Measurements from ENCODE around the gene DBN1. TPM values are rescaled to one million over a fixed set of nuclear protein-coding genes. Genes with fewer than 3 reads are reported as not detected.

The DBN1 gene
- total and polyA plus RNA-seq, 9 of the 15 experiments (the other 6 are each of a cell fraction or from before 2014, with no cell fraction given): 0.25 to 87.2 (median 27.9) TPM

- Histone ChIP-seq H3K9me1 (ENCODE audit: control insufficient read depth, insufficient read depth, low read length) (no peaks in the 10 kb centered on the region), H3K27ac (ENCODE audit: extremely low read depth, low read depth, low read length) (no peak overlapping the region), H3K79me2 (ENCODE audit: control insufficient read depth, insufficient read depth, low read length) (peaks cover 15% of the 10 kb centered on the region; the same call in 2 of the 3 replicates), H4K20me1 (replicated peaks; ENCODE audit: control insufficient read depth, insufficient read depth, low read length) (no peaks in the 10 kb centered on the region), H3K36me3 (ENCODE audit: control insufficient read depth, insufficient read depth, low read length) (peaks cover 24% of the 10 kb centered on the region), H2AFZ (ENCODE audit: low read depth, low read length) (no peak overlapping the region), H3K9me3 (replicated peaks; ENCODE audit: control insufficient read depth, insufficient read depth, low read depth, low read length) (no peaks in the 10 kb centered on the region), H3K27me3 (ENCODE audit: control insufficient read depth in 2 of 2, insufficient read depth in 2 of 2, low read length in 2 of 2) (no peaks in the 10 kb centered on the region), H3K4me2 (ENCODE audit: insufficient read depth, low read length) (no peak overlapping the region), H3K9ac (ENCODE audit: insufficient read depth in 1 of 2, low read depth in 2 of 2, low read length in 2 of 2) (peak overlapping the region in 1 of 2 experiments; percentile 1; a peak in 2 of 4 replicates), H3K4me3 (no peak overlapping the region), H3K4me1 (replicated peaks in 1 of 2; ENCODE audit: control insufficient read depth in 2 of 2, insufficient read depth in 2 of 2, low read length in 2 of 2) (peaks cover 31 to 65% of the 10 kb centered on the region in 2 experiments)
- TF ChIP-seq POLR2G (IDR thresholded peaks at IDR 0.05; ENCODE audit: low read depth, low read length) (0 out of 2 replicates have a peak, but pooled peaks have one; percentile 3), ZNF717 (CRISPR knock-in tag; IDR thresholded peaks at IDR 0.05) (no peak), CBFA2T3 (IDR thresholded peaks at IDR 0.05) (no peak), ZNF740 (CRISPR knock-in tag; IDR thresholded peaks at IDR 0.05) (no peak), ZNF740 (tag; IDR thresholded peaks at IDR 0.05) (no peak), ETS1 (conservative IDR thresholded peaks at IDR 0.05; ENCODE audit: control insufficient read depth, low read depth, low read length) (no peak), ERF (CRISPR knock-in tag; IDR thresholded peaks at IDR 0.05) (no peak)
- ChIA-PET POLR2A (interaction anchor here (0.6 to 1.4 kb wide), 6 partner anchors 9 to 108 kb away, joined by 3 to 7 read pairs (median 4); partner anchors contain the start of gene TMED9), CTCF (ENCODE audit: low intra/inter-chr PET ratio) (no interaction called here)
- no peak for DNase-seq (ENCODE audit: extremely low read depth in 1 of 4, low spot score in 3 of 4)
- 90% methylated on average over 4 of the region's 4 CpGs for WGBS (ENCODE audit: insufficient coverage, low coverage, missing lambda C conversion rate)
- in situ Hi-C loops (cut with MboI) (no loop called here), intact Hi-C loops (cut with micrococcal nuclease) (no loop called here)
- FAIRE-seq: no peak
- BruUV-seq (replicated peaks): no TSS peak
- no peak for ATAC-seq
These were observed 31.6 kb upstream of the DBN1 start for GRCh38 chr5:177505075-177505474.

All from K562 (cell line).